GM13976 (cell line): ENCODE data around the gene STAC2.
"Not testable (repeated sequence)": the region's sequence is repeated elsewhere in the genome, so short reads cannot be mapped to it uniquely, and the experiment has no call there.

ENCODE experiments used
- DNase-seq: peaks from one replicate; pipeline ENCODE4 v3.0.0; 2012; ENCODE audit warnings: low spot score
- CTCF ChIP-seq: IDR thresholded peaks from 2 replicates; pipeline ENCODE4 v1.5.1; 2012; ENCODE audit warnings: borderline replicate concordance, mild to moderate bottlenecking; ENCODE audit not compliant: insufficient read depth; ENCODE audit errors: extremely low read depth, missing control alignments, control extremely low read depth
- in situ Hi-C: fragments of 300-500 bp; cut with MboI; formaldehyde crosslinking; loops from one replicate; pipeline ENCODE4 v1.12.0; 2022; ENCODE audit warnings: low sequenced_read_pairs, mixed read lengths, inconsistent platforms; ENCODE audit not compliant: unreplicated experiment

STAC2 gene

GRCh38 chr17:39170109-39170508 is 55.6 kb downstream of the STAC2 start:
- DNase-seq = no peak
- TF ChIP-seq CTCF = no peak
- in situ Hi-C loops = no loop called here

- DNase-seq = no peak
- in situ Hi-C loops = no loop called here
- no peak for TF ChIP-seq CTCF
Measured at GRCh38 chr17:39169518-39169917, 56.2 kb downstream of the STAC2 start.

DNA sequence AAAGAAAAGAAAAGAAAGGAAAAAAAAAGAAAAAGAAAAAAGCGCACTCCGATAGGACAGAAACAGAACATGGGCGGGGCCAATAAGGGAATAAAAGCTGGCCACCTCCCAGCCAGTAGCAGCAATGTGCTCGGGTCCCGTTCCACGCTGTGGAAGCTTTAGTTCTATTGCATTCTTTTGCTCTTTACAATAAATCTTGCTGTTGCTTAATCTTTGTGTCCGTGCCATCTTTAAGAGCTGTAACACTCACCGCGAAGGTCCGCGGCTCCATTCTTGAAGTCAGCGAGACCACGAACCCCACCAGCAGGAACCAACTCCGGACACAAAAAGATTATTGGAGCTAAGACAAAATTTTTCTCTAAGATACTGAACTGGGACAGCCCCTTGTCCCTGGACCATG is 56.6 kb downstream of the STAC2 start:
- TF ChIP-seq CTCF = no peak

DNA sequence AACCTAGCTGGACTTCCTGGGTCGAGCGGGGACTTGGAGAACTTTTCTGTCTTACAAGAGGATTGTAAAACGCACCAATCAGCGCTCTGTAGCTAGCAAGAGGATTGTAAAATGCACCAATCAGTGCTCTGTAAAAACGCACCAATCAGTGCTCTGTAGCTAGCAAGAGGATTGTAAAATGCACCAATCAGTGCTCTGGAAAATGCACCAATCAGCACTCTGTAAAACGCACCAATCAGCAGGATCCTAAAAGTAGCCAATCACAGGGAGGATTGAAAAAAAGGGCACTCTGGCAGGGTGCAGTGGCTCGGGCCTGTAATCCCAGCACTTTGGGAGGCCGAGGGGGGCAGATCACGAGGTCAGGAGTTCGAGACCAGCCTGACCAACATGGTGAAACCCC is 57.2 kb downstream of the STAC2 start:
- in situ Hi-C loops, DNase-seq: not testable (repeated sequence)

More for the DNA sequence above, 56.6 kb downstream of the STAC2 start:
- in situ Hi-C loops = no loop called here
- DNase-seq = no peak

GRCh38 chr17:39167476-39167875 is 58.3 kb downstream of the STAC2 start:
- no peak for DNase-seq
- no peak for TF ChIP-seq CTCF
- in situ Hi-C loops = no loop called here

GRCh38 chr17:39166437-39167335 is 59.1 kb downstream of the STAC2 start:
- TF ChIP-seq CTCF = no peak

GRCh38 chr17:39165841-39166349 is 59.9 kb downstream of the STAC2 start, which contains the start of gene ARL5C:
TSS of gene ARL5C (minus strand) at chr17:39166161. CDS start at chr17:39165760, 401 bp downstream.
- no peak for DNase-seq
- in situ Hi-C loops = no loop called here
- no peak for TF ChIP-seq CTCF

More at GRCh38 chr17:39166437-39167335, 59.1 kb downstream of the STAC2 start:
- no peak for DNase-seq
- in situ Hi-C loops = no loop called here
